Stimulated activated CD8-positive, alpha-beta memory T cell treated with anti-CD3 and anti-CD28 coated beads, Interleukin-7, amount 100 ng/mL, for 1 hour (primary cell): ENCODE results near the gene MOB2.
"Not testable (repeated sequence)": the region's sequence is repeated elsewhere in the genome, so short reads cannot be mapped to it uniquely, and the experiment has no call there.

Source experiments
- DNase-seq, 2 donors: peaks; one replicate each; pipeline ENCODE4 v3.0.0-alpha.2; 2020; ENCODE audit warnings: low read depth in 2 of 2

MOB2 gene

DNA sequence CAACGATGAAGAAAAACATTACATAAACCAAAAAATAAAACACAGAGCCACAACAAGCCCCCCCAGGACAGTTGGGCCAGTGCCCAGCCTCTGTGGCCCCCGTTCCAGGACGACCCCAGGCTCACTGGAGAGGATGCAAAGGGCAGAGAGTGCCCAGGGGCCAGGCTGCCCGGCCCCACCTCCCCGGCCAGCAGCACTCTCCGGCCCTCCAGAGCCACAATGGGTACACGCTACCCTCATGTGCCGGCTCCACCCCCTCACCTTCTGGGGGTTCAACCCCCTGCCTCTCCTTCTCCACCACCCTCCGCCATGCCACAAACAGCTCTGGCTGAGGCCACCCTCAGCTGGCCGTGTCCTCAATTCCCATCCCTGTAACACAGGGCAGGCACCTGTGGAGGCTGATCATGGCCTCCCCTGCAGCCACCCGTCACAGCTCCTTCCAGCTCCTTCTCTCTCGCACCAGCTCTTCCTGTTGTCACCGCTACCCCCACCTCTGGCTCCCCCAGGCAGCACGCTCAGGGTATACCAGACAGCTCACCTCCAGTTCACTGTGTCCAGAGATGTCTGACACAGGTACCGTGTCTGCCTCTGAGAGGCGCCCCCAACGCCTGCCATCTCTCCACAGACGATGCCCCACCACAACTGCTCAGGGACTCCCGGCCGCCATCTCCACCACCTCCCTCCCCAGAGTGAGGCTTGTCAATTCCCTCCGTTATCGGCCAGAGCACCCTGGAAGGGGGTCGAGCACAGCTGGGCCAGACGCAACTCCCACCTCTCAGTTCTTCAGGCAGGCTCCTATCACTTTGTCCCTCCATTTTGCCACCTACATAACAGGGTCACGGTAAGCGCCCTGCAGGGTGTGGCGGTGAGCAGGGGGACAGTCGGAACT lies 30.8 kb upstream of the MOB2 start:
- DNase-seq, result no peak

DNA sequence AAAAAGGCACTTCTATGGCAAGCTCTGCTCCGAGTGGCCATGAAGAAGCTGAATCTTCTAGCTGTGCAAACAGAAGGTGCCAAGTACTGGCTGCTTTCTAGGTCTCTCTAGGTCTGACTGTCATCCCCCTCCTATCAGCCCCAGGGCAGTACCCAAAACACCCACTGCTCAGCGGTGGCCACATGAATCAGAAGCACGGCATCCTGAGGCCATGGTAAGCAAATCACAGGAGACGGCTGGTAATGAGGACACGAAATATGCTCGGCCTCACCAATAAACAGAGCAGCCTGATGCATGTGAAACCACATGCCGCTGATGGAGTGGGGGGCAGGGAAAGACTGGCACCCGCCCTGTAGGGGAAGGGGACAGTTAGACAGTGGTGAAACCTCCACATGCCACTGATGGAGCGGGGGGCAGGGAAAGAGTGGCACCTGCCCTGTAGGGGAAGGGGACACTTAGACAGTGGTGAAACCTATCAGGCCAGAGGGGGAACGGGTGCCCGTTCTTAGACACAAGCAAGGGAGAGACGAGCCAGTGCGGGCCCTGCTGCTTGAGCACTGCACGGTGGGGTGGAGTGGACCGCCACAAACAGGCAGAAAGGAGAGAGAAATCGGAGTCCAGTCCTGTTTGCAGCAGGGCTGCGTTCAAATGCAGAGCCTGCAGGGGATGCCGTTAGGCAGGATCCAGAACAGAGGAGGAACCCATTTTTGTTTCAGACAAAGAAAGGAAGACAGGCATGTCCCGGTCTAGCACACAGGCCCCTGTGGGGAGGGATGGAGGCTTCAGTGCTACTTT lies 29.9 kb upstream of the MOB2 start:
- no peak for DNase-seq

DNA sequence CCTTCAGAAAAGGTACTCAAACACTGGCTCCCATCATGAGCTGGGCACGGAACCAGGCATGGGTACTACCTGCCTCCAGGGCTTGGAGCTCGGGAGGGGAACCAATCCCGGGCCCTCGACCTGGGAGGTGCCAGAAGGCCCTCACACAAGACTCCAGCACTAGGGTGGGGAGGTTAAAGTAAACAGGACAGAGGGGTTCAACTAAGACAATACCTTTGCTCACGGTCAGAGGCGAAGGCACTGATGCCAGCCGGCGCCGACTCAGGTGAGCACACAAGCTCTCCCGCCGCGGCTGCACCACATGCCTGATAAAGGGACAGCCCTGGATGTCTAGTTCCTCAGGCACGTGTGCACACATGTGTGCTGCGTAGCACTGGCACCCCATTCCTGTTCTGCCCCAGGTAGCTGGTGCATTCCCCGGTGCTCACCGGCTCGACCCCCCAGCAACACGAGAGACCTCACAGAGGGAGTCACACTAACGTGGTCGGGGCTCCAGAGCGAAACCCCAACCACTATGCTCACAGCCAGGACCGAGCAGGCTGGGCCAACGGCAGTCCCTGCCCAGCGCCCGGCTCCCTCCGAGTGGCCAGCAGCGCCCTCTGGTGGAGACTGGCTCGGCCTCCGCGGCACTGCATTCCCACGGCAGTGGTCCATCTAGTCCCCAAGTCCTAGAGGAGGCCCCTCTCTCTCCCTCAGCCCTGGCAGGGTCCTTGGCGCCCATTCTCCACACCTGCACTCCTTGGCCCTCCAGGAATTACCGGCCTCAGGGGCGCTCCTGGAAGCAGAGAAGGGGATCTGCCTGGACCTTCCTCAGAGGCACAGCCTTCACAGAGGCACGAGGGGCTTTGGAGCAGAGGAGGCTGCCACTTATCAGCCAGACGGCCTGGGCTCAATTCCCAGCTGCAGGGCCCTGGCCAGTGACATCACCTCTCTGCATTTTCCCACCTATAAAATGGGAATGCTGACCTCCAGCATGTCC lies 28.8 kb upstream of the MOB2 start:
- peak; percentile 58 to 62 for DNase-seq

DNA sequence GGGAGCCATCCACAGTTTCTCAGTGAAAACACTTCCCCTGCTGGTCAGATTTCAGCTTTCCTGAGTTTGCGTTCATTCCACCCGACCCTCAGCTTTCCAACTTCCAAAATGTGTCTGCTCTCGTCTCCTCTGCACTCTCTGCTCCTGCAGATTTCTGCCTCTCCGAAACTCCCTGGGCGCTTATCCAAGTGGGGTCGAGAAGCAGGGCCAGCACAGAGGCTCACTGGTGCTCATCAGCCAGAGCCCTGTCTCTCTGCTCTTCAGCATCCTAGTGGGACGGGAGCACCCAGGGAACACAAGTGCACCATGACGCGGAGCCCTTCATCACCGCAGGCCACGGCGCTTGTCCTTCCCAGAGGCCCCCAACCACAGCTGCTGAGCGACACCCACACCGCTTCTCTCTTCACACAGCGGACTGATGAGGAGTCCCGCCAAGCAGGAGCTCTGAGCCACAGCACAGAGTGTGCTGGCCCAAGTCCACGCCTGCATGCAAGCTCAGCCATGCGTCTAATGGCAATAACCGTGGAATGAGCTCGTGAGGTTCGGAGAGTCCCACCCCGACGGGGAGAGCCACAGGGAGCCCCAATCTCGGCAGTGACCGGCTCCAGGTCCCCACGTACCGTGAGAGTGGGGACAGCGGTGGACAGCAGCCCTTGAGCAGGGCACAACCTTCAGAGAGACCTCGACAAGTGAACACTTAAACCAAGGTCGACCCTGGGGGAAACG lies 27.9 kb upstream of the MOB2 start:
- DNase-seq, result no peak

DNA sequence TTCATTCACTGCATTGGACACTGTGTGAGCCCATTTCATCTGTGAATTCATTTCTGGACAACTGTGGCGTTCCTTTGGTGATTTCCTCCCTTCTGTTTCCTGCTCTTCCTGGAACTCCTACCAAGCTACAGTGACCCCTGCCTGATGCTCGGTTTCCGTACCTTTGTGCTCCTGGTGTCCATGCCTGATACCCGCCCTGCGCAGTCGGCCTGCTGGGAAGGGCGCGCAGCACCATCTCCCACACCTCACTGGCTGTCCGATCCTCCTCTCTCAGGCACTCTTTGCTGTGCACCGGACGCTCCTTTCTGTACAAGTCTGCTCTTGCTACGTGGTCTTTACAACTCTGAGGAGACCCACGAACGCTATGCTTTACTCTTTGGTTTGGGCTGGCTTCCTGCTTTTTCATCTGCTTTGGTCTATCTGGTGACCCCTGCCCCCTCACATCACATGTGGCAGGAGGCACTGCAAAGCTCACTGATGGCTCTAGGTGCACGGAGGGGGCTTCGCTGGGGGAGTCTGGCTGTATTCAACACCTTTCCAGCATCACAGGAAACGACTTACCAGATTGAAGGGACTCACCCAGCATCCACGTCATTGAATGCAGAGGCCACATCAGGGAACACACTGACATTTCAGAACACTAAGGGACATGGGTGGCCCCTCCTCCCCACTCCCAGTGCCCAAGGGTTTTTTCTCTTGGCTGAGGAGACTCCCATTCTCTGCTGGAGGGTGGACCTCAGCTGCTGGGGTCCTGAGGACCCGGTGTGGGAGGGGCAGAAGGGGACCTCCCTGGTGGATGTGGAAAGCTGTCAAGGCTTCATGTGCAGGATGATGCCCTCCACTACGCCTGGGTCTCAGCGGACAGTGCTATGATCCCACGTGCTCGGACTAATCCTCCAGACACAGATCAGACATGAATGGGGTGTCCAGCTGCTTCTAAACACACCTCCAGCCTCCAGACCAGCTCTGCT lies 27.0 kb upstream of the MOB2 start:
- DNase-seq, result no peak

DNA sequence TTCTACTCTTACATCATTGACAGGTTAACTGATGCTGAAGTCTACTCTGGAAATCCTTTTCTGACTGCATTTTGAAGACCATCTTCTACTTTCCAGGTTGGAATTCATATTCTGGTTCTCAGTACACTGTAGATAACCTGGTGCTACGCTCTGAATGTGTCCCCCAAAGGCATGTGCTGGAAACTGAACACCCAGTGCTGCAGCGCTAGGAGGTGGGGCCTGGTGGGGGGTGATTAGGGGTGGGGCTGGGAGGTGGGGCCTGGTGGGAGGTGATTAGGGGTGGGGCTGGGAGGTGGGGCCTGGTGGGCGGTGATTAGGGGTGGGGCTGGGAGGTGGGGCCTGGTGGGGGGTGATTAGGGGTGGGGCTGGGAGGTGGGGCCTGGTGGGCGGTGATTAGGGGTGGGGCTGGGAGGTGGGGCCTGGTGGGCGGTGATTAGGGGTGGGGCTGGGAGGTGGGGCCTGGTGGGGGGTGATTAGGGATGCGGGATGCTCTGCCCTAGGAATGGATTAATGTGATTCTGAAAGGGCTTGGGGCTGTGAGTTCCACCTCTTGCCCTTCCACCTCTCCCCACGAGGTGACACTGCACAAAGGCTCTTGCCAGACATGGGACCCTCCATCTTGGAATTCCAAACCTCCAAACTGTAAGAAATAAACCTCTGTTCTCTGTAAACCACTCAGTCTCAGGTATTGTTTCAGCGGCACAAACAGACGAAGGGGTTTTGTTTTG lies 26.1 kb upstream of the MOB2 start:
- not testable (repeated sequence) for DNase-seq

DNA sequence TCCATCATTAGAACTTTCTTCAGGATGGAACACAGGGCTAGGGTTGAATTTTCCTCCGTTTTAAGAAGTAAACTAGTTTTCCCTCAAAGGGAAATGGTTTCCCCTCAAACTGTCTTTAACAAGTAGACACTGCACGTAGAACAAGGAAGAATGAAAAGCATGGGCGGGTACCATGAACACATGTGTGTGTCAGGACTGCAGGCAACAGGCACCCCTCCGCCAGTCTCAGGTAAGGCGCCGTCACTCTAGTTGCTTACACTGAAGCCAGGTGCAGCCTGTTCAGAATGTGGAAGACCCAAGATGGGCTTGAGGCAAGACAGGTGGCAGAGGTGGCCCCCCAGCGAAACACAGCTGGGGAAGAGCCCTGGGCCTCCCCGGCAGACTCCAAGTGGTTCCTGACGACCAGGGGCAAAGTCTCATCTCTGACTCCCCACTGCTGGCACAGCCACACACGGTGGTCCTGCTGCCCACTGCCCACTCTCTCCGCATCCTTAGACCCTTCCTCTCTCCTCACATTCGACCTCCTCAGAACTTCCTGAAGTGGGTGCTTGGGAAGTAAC lies 25.4 kb upstream of the MOB2 start:
- DNase-seq, result no peak

DNA sequence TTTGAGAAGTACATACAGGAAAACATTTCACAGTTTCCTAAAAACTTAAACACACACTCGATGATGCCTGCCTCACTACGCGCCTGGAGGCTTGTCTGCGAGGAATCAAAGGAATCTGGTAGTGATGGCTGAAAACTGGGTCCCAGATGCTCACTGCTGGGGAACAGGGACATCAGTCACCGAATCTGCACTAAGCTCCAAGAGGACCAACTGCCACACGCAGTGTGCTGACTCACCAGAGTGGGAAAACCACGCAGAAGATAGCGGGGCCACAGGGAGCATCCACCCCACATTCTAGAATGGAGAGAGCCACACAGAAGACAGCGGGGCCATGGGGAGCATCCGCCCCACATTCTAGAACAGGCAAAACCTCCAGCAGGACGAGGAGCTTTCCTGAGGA lies 24.3 kb upstream of the MOB2 start:
- no peak for DNase-seq

DNA sequence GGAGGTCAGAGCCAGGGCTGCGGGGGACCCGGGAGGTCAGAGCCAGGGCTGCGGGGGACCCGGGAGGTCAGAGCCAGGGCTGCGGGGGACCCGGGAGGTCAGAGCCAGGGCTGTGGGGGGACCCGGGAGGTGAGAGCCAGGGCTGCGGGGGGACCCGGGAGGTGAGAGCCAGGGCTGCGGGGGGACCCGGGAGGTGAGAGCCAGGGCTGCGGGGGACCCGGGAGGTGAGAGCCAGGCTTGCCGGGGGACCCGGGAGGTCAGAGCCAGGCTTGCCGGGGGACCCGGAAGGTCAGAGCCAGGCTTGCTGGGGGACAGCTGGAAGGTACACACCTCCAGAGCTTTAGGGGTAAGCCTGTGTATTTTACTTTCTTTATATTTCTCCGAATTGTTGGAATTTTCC lies 23.8 kb upstream of the MOB2 start:
- DNase-seq, result not testable (repeated sequence)

DNA sequence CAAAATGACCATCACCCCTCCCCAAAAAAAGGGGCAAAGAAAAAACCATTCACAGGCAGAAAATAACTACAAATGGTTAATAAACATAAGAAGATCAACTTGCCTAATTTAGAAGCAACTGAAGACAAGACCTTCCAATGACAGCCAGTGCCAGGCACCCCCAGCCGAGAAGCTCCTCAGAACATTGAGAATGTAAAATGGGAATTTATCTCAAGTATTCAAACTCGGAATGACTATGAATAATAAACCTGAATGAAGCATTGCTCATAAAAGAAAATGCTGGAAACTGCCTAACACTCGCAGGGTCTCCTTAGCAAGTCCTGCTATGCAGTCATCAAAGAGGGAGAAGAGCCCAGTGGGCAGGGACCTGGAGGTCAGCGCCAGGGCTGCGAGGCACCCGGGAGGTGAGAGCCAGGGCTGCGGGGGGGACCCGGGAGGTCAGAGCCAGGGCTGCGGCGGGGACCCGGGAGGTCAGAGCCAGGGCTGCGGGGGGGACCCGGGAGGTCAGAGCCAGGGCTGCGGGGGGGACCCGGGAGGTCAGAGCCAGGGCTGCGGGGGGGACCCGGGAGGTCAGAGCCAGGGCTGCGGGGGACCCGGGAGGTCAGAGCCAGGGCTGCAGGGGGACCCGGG lies 23.2 kb upstream of the MOB2 start:
- no peak for DNase-seq

DNA sequence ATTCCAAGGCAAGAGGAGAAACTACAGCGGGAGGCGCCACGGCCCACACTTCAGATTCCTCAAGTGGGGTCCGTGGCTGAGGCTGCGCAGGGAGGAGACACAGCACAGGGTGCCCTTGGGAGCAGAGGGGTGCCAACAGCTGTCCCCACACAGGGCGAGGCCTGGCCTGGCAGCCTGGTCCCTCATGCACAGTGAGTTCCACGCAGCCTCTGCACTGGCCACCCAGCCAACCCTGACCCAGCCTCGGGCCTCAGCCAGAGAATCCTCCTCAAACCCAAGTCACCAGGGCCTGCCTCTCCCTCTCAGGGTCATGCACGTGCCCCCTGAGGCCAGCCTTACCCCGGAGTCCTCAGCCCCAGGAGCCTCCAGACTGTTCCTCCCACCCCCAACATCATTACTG lies 22.4 kb upstream of the MOB2 start:
- no peak for DNase-seq

DNA sequence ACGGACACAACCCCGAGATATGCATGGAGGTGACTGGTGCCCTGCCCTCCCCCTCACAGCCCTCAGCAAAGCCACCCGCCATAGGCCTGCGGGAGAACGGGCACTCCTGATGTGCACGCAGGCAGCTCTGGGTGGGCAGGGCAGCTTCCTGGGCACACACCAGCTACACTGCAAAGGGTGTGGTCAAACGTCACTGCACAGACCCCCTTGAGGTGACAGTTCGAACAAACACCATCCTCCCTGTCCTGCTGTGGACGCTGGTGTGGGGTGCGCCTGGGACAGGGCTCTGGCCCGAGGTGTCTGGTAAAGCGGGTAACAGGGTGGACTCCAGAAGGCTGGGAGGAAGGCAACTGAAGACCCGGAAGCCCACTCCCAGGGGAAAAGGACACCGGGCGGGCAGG lies 21.9 kb upstream of the MOB2 start:
- DNase-seq, result no peak

DNA sequence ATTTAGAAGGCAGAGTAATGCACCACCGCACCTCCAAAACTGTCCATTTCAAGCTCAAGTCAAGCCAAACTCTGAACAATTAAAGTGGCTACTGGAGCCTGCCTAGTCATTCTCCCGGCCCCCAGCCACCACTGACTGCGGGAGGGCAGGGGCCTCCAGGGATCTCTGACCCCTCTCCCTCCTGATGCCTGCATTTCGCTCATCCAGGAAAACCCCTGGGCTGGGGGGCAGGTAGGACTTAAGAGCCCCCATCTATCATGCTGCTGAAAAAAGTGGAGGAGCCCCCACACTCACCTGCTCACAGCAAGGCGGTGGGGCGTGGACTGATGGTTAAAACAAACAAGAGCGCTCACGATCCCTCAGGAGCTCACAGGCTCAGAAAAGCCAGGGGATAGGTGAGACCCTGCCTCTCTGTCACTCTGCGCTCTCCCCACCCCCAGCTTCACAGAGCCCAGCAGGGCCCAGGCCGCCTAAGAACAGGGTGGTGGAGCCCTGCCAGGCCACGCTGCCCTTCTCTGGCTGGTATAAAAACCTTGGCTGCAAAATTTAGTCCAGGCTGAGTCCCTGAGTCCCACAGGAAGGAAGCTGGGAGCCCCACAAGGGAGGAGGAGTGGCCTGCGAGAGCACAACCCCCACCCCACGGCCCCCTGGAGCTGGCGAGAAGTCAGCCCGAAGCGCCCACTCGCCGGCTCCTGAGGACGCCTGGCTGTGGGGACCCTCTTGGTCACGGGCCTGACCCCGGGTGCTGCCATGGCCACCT lies 21.0 kb upstream of the MOB2 start:
- DNase-seq, result no peak

DNA sequence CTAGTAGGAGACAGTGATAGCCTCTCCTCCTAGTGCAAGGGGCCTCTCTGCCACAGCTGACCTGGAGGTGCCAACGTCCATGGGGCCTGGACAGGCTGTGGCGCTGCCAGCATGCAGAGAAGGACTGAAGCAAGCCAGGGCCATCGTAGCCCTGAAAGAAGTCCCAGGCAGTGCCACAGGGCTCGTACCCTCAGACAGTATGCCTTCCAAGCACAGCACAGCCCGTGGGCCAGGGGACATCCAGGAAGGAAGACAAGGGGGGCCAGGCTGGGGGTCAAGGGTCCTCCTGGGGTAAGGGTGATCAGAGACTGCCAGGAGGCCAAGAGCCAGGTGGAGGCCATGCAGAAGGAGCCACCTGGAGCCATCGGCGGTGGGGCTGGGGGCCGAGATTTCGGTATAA lies 20.4 kb upstream of the MOB2 start:
- no peak for DNase-seq

DNA sequence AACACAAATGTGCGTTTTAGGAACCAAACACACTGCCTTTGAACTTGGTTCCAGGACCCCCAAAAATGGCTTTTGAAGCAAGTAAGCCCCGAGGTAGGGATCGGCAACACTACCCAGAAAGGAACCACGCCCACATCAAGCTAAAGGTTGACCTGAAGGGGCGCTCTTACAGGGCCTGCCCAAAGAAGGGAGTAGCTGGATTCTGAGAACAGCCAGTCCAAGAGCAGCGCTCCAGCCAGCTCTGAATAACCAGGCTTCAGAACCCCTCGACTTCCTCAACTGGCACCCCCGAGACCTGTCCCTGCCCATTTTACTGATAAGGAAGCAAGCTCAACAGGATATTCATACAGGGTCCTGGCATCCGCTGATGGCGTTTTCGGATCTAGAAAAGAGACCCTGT lies 18.9 kb upstream of the MOB2 start:
- no peak for DNase-seq

DNA sequence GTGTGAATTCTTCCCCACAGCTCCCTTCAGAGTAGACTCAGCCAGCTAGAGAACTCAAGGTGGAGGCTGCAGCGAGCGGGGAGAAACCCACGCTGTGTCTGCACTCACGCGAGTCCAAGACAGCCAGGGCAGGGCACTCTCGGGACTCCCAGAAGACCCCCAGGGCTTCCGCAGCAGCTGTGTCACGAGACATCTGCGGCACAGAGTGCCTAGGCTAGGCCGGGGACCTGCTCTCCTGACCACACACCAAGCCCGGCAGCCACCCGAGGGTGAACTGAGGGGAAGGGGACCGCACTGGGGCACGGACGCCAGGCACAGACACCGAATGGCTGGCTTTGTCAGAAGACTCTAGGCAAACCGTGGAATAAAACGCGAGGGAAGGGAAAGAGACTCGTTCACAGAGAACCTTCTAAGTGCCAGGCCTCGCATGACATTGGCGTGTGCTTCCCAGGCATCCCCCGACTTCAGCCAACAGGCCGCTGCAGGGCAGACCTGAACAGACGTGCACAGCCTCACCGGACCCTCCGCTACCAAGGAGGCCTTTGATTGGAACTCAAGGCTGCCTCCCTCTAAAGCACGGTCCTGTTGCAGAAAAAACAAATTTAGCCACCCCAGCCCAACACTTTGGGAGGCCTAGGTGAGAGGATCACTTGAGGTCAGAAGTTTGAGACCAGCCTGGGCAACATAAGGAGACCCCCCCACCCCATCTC lies 18.2 kb upstream of the MOB2 start:
- no peak for DNase-seq

DNA sequence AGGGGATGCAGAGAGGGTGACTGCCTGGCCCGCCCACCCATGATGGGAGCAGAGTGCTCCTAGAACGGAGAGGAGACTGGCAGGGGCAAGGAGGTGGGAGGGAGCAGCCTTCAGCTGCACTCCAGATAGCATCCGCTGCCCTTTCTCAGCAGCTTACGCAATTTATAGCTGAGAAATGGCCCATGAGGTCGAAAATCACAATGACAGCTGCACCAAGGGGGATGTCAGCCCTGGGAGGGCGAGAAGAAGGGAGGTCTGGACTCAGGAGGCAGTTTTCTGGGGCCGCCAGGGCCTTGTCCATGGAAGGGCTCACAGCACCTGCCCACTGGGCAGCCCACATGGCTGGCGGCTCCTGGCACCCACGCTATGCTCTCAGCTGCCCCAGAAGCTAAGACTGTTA lies 17.6 kb upstream of the MOB2 start:
- no peak for DNase-seq
